C4-2B (cell line): Measurements from ENCODE around the gene NAV1.

Source experiments
- CTCF ChIP-seq: fragments of 450-650 bp; conservative IDR thresholded peaks from 2 replicates; pipeline ENCODE4 v1.5.1; 2017; ENCODE audit warnings: mild to moderate bottlenecking
- ZFX ChIP-seq: fragments of 450-650 bp; IDR thresholded peaks from 2 replicates; pipeline ENCODE4 v1.6.1; 2017

GRCh38 chr1:201540846-201541735 lies 2.2 kb downstream of the NAV1 start:
- no peak for TF ChIP-seq CTCF
- TF ChIP-seq ZFX, result no peak
